Sigmoid colon (tissue), 7 donors: ENCODE data around the gene HIVEP2. TPM values are rescaled to one million over a fixed set of nuclear protein-coding genes. Genes with fewer than 3 reads are reported as not detected.

ENCODE experiments used
- DNase-seq: peaks from one replicate; pipeline ENCODE4 v3.0.0-alpha.2; 2019
- H3K27ac ChIP-seq, 4 donors: fragments of 200-600 bp; sonication (generic); one replicate each; pipeline ENCODE4 v1.5.1; 2016 to 2019; ENCODE audit warnings: mild to moderate bottlenecking in 1 of 4
- H3K27me3 ChIP-seq, 3 donors: fragments of 200-600 bp; sonication (generic); one replicate each; pipeline ENCODE4 v1.5.1; 2019; ENCODE audit warnings: mild to moderate bottlenecking in 1 of 3
- H3K36me3 ChIP-seq, 4 donors: fragments of 200-600 bp; sonication (generic); one replicate each; pipeline ENCODE4 v1.5.1; 2016 to 2019
- H3K4me1 ChIP-seq, 4 donors: fragments of 200-600 bp; sonication (generic); one replicate each; pipeline ENCODE4 v1.5.1; 2017 to 2019
- H3K4me3 ChIP-seq, 4 donors: fragments of 200-600 bp; sonication (generic); one replicate each; pipeline ENCODE4 v1.5.1; 2017 to 2019; ENCODE audit warnings: mild to moderate bottlenecking in 2 of 4, moderate library complexity in 1 of 4
- H3K9me3 ChIP-seq, 4 donors: fragments of 200-600 bp in 3 of 4; sonication (generic) in 3 of 4; one replicate each; pipeline versions ENCODE4 v1.5.1 to v1.6.1; 2013 to 2019
- CTCF ChIP-seq, 4 experiments: fragments of 450-650 bp in 3 of 4; fragments of 200-600 bp in 1 of 4; IDR thresholded peaks; one replicate each; pipeline ENCODE4 v1.5.1; 2016 to 2019; ENCODE audit warnings: antibody characterized with exemption in 4 of 4, mild to moderate bottlenecking in 3 of 4, moderate library complexity in 2 of 4
- EP300 ChIP-seq, 4 donors: sonication (generic); formaldehyde crosslinking; IDR thresholded peaks; one replicate each; pipeline ENCODE4 v1.6.1; 2017; ENCODE audit warnings: antibody characterized with exemption in 4 of 4
- POLR2A ChIP-seq, 2 donors: fragments of 450-650 bp; IDR thresholded peaks; one replicate each; pipeline ENCODE4 v1.6.1; 2016; ENCODE audit warnings: antibody characterized with exemption in 2 of 2, mild to moderate bottlenecking in 2 of 2, moderate library complexity in 2 of 2
- POLR2AphosphoS5 ChIP-seq, 4 donors: sonication (generic); formaldehyde crosslinking; IDR thresholded peaks; one replicate each; pipeline ENCODE4 v1.6.1; 2017; ENCODE audit warnings: antibody characterized with exemption in 4 of 4
- WGBS, 2 donors: extraction: QIAGEN DNeasy Blood & Tissue Kit; methylation state at CpG; one replicate each; pipeline ENCODE4 v1.1.7; 2013; 5-methylcytosine and 5-hydroxymethylcytosine counted together
- intact Hi-C: fragments of 100-400 bp; cut with DNase I; formaldehyde crosslinking; loops from one replicate; pipeline ENCODE4 v1.15.1; 2023
- polyA plus RNA-seq, 3 donors: library from polyadenylated mRNA; stranded (reverse); fragments of 200-250 nt; gene quantifications; one replicate each; pipeline ENCODE4 v1.2.3, GENCODE V29; 2013
- total RNA-seq, 4 donors: library from RNA; depleted of rRNA; stranded (reverse); fragments of >200 nt; gene quantifications; one replicate each; pipeline ENCODE4 v1.1.0, GENCODE V29; 2016
- donor health status: healthy with polysubstance abuse.
- donor health status: Bipolar disorder and iron deficiency.
- donor health status: healthy.

The HIVEP2 gene
- total and polyA plus RNA-seq, 7 donors, result 1.8 to 21.7 (median 11.5) TPM

DNA sequence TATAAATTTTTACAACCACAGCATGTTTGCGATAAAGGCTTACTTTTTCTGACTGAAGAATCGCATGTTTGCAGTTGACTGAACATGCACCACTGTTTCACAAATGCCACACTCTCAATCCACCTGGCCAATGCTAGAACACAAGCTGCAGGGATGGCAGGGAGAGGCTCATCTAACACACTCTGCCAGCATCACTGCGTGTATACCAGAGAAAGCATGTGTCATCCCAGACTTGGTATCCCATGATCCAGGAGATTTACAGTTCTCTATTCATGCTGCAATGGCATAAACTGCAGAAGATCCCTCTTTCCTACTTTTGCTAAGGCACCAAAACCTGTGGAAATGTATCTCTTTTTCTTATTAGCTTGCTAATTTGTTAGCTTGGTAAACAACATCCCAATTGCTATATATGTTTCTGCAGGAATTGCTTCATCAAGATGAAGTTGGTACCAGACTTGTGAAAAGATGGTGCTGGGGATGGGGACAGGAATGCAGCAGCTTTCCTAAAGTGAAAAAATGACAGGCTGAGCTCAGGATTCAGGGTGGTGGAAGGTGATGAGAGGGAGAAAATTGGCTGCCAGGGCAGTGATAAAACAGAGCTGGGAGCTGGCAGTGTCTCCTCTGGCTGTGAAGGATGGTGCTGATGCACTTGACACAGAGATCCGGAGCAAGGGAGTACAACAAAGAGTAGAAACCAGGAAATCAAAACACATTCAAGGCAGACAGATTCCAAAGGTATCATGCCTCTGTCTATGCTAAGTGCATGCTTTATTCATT, 186.9 kb downstream of the HIVEP2 start:
- intact Hi-C loops, result no loop called here
- WGBS, 2 donors, result 46 to 81% methylated on average over 4 of the region's 4 CpGs

DNA sequence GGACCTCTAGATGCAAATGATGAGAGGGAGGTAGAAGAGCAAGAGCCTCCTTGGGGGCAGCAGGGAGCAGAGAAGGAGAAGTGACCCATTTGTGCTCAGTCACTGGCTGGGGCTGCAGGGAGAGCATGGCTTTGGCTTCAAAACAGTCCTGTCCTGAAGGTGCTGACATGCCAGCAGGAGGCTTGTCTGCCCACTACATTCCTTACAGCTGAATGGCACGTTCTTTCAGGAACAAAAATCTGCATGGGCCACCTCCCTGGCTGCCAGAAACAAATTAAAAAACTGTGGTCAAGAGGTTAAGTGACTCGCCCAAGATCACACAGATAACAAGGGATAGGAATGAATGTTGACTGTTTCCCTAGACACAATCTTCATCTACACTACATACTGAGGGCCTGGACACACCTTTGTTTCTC, 188.8 kb downstream of the HIVEP2 start:
- Histone ChIP-seq H3K4me1 (no peaks in the 10 kb centered on the region), H3K9me3 (no peaks in the 10 kb centered on the region), H3K36me3 (peaks cover 0 to 51% (median 21%) of the 10 kb centered on the region in 4 donors), H3K27me3 (no peaks in the 10 kb centered on the region), H3K4me3 (no peak overlapping the region), H3K27ac (no peak overlapping the region)
- DNase-seq, result no peak
- 15 to 62% methylated on average over 2 of the region's 2 CpGs for WGBS, 2 donors
- intact Hi-C loops, result no loop called here
- TF ChIP-seq POLR2AphosphoS5 (IDR thresholded peaks at IDR 0.05), result no peak
- no peak for TF ChIP-seq EP300 (IDR thresholded peaks at IDR 0.05)
- no peak for TF ChIP-seq POLR2A (IDR thresholded peaks at IDR 0.05)
- no peak for TF ChIP-seq CTCF (IDR thresholded peaks at IDR 0.05)

More for the DNA sequence above, 186.9 kb downstream of the HIVEP2 start:
- DNase-seq, result no peak
- Histone ChIP-seq H3K27me3 (no peaks in the 10 kb centered on the region), H3K9me3 (no peaks in the 10 kb centered on the region), H3K4me1 (peaks cover 0 to 7% (median 2%) of the 10 kb centered on the region in 4 donors), H3K27ac (no peak overlapping the region), H3K4me3 (no peak overlapping the region), H3K36me3 (peaks cover 0 to 50% (median 20%) of the 10 kb centered on the region in 4 donors)
- no peak for TF ChIP-seq CTCF (IDR thresholded peaks at IDR 0.05)
- TF ChIP-seq POLR2AphosphoS5 (IDR thresholded peaks at IDR 0.05), result no peak
- no peak for TF ChIP-seq EP300 (IDR thresholded peaks at IDR 0.05)
- TF ChIP-seq POLR2A (IDR thresholded peaks at IDR 0.05), result no peak

DNA sequence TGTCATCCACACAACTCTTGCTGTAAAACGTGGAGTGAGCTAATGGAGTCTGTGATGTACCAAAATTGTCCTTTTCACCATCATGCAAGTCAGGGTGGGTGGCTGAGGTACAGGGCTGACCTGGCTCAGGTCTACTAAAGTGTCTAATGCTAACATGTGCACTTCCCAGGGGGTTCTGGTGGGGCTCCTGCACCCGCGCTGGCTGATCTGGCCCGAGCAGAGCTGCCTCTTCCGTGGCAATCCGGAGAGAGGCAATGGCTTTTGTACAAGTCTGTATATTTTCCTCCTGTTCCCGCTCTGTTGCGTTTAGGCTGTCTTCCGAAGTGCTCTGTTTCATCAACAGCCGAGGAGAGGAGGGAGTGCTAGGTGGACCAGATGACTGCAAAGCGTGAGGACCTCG, 191.8 kb downstream of the HIVEP2 start:
- Histone ChIP-seq H3K4me3 (no peak overlapping the region), H3K27me3 (no peaks in the 10 kb centered on the region), H3K4me1 (no peaks in the 10 kb centered on the region), H3K9me3 (no peaks in the 10 kb centered on the region), H3K36me3 (peaks cover 0 to 21% (median 10%) of the 10 kb centered on the region in 4 donors), H3K27ac (no peak overlapping the region)
- 95 to 96% methylated on average over 12 of the region's 12 CpGs for WGBS, 2 donors
- no peak for DNase-seq
- TF ChIP-seq POLR2A (IDR thresholded peaks at IDR 0.05), result no peak
- TF ChIP-seq CTCF (IDR thresholded peaks at IDR 0.05), result no peak
- no peak for TF ChIP-seq POLR2AphosphoS5 (IDR thresholded peaks at IDR 0.05)
- no peak for TF ChIP-seq EP300 (IDR thresholded peaks at IDR 0.05)
- intact Hi-C loops, result no loop called here

- 97 to 98% methylated on average over 2 of the region's 2 CpGs for WGBS, 2 donors
- Histone ChIP-seq H3K4me3 (no peak overlapping the region), H3K9me3 (no peaks in the 10 kb centered on the region), H3K27me3 (no peaks in the 10 kb centered on the region), H3K36me3 (peaks cover 0 to 16% (median 8%) of the 10 kb centered on the region in 4 donors), H3K4me1 (no peaks in the 10 kb centered on the region), H3K27ac (no peak overlapping the region)
- no peak for TF ChIP-seq EP300 (IDR thresholded peaks at IDR 0.05)
- TF ChIP-seq CTCF (IDR thresholded peaks at IDR 0.05), result no peak
- no peak for TF ChIP-seq POLR2AphosphoS5 (IDR thresholded peaks at IDR 0.05)
- no peak for TF ChIP-seq POLR2A (IDR thresholded peaks at IDR 0.05)
- intact Hi-C loops, result no loop called here
- DNase-seq, result no peak
These were observed 192.6 kb downstream of the HIVEP2 start for GRCh38 chr6:142752348-142752747.
